Astrocyte of the hippocampus (primary cell): ENCODE data around the gene MRPS31.
"Not testable (repeated sequence)": the region's sequence is repeated elsewhere in the genome, so short reads cannot be mapped to it uniquely, and the experiment has no call there.

ENCODE experiments used
- DNase-seq: peaks from one replicate; pipeline ENCODE4 v3.0.0; 2011; ENCODE audit warnings: low read depth, low spot score

Gene MRPS31

GRCh38 chr13:40789275-40790153, 18.5 kb upstream of the MRPS31 start, which contains the start of gene SLC25A15:
TSS of gene SLC25A15 (plus strand) at chr13:40789611. CDS start at chr13:40793227, 3,616 bp downstream.
- DNase-seq: peak; percentile 93

GRCh38 chr13:40788540-40789274, 17.7 kb upstream of the MRPS31 start:
- DNase-seq: not testable (repeated sequence)

GRCh38 chr13:40787062-40787461, 16.1 kb upstream of the MRPS31 start:
- DNase-seq: peak; percentile 9

GRCh38 chr13:40786568-40786996, 15.6 kb upstream of the MRPS31 start:
- no peak for DNase-seq

GRCh38 chr13:40784540-40784939, 13.6 kb upstream of the MRPS31 start:
- DNase-seq: no peak

GRCh38 chr13:40782971-40783370, 12.0 kb upstream of the MRPS31 start:
- DNase-seq: not testable (repeated sequence)

GRCh38 chr13:40781717-40782116, 10.7 kb upstream of the MRPS31 start:
- no peak for DNase-seq

- peak; percentile 38 for DNase-seq
Observed at GRCh38 chr13:40780822-40781401, 9.9 kb upstream of the MRPS31 start.

- DNase-seq: no peak
Observed at GRCh38 chr13:40779796-40780285, 8.9 kb upstream of the MRPS31 start.

GRCh38 chr13:40779049-40779448, 8.1 kb upstream of the MRPS31 start:
- DNase-seq: no peak

- no peak for DNase-seq
Observed at GRCh38 chr13:40777809-40778175, 6.8 kb upstream of the MRPS31 start.

GRCh38 chr13:40777166-40777808, 6.3 kb upstream of the MRPS31 start:
- peak; percentile 65 for DNase-seq

GRCh38 chr13:40776681-40777165, 5.7 kb upstream of the MRPS31 start:
- DNase-seq: peak; percentile 14

GRCh38 chr13:40776232-40776631, 5.2 kb upstream of the MRPS31 start:
- no peak for DNase-seq

- DNase-seq: no peak
Observed at GRCh38 chr13:40774672-40775071, 3.7 kb upstream of the MRPS31 start.

- DNase-seq: no peak
Observed at GRCh38 chr13:40772765-40773473, 1.9 kb upstream of the MRPS31 start.

- DNase-seq: no peak
Observed at GRCh38 chr13:40770609-40770933, 419 bp downstream of the MRPS31 start.

GRCh38 chr13:40769970-40770369, 1.0 kb downstream of the MRPS31 start:
- no peak for DNase-seq

- no peak for DNase-seq
Observed at GRCh38 chr13:40765602-40766001, 5.4 kb downstream of the MRPS31 start.

GRCh38 chr13:40764587-40765403, 6.2 kb downstream of the MRPS31 start:
- peak; percentile 96 for DNase-seq
